ENCODE measurements around the gene PLXNA2. TPM values are rescaled to one million over a fixed set of nuclear protein-coding genes. Genes with fewer than 3 reads are reported as not detected.

The PLXNA2 gene
- total and polyA plus RNA-seq, 2 of the 4 experiments (the other 2 are of a cell fraction) = 0.72 to 1.1 TPM

- CTCF ChIA-PET = interaction anchor here (1.2 kb wide), 1 partner anchor 9 kb away, joined by 4 read pairs; no protein-coding TSS in a partner anchor
- BruUV-seq (replicated peaks) = no TSS peak
Measured at GRCh38 chr1:207990455-207990854, 253.7 kb downstream of the PLXNA2 start.

More at GRCh38 chr1:207990455-207990854, 253.7 kb downstream of the PLXNA2 start:
- H4K5ac ChIP-seq (ENCODE audit: low read depth, low read length) = no peak overlapping the region
- no peak overlapping the region for H2BK120ac ChIP-seq (ENCODE audit: low read depth, low read length)
- in situ Hi-C loops (cut with MboI; ENCODE audit: low sequenced_read_pairs) = no loop called here
- H3K23ac ChIP-seq (ENCODE audit: low read depth, low read length) = no peak overlapping the region
- no peak overlapping the region for H3K4me3 ChIP-seq (ENCODE audit: insufficient read depth, low read depth, low read length)
- no peaks in the 10 kb centered on the region for H3K9me3 ChIP-seq (ENCODE audit: control insufficient read depth, insufficient read depth, low read length)
- intact Hi-C loops (cut with micrococcal nuclease) = no loop called here
- H4K20me1 ChIP-seq (ENCODE audit: insufficient read depth, low read length) = no peaks in the 10 kb centered on the region
- H2AFZ ChIP-seq (replicated peaks; ENCODE audit: low read length, poor library complexity) = no peak overlapping the region
- no peaks in the 10 kb centered on the region for H3K79me1 ChIP-seq (ENCODE audit: low read depth in 1 of 2, low read length in 2 of 2)
- TF ChIP-seq CEBPB (IDR thresholded peaks at IDR 0.05; ENCODE audit: low read depth, low read length) (no peak), MAZ (IDR thresholded peaks at IDR 0.05; ENCODE audit: borderline replicate concordance, low read depth, low read length) (no peak), USF2 (IDR thresholded peaks at IDR 0.05; ENCODE audit: low read depth, low read length) (no peak), SMC3 (IDR thresholded peaks at IDR 0.05; ENCODE audit: low read depth, low read length) (no peak), RCOR1 (IDR thresholded peaks at IDR 0.05; ENCODE audit: insufficient replicate concordance, low read length) (no peak), MXI1 (IDR thresholded peaks at IDR 0.05; ENCODE audit: borderline replicate concordance, low read depth, low read length) (no peak), ELK1 (IDR thresholded peaks at IDR 0.05; ENCODE audit: borderline replicate concordance, low read depth, low read length) (no peak), RFX5 (IDR thresholded peaks at IDR 0.05; ENCODE audit: low read depth, low read length) (no peak), CTCF (conservative IDR thresholded peaks at IDR 0.05; ENCODE audit: low read depth, low read length) (no peak), MAFK (IDR thresholded peaks at IDR 0.05; ENCODE audit: low read depth, low read length) (no peak)
- no peaks in the 10 kb centered on the region for H3K4me1 ChIP-seq (ENCODE audit: control insufficient read depth, insufficient read depth, low read length)
- no peak overlapping the region for H2BK5ac ChIP-seq (ENCODE audit: low read depth, low read length, poor library complexity, severe bottlenecking)
- POLR2A ChIA-PET (ENCODE audit: unreplicated experiment) = no interaction called here
- no peak overlapping the region for H3K4me2 ChIP-seq (ENCODE audit: low read depth, low read length)
- H3K27ac ChIP-seq (ENCODE audit: insufficient read depth, low read length) = no peak overlapping the region
- no peak overlapping the region for H2BK15ac ChIP-seq (ENCODE audit: low read depth, low read length)
- dilution Hi-C loops (cut with HindIII; ENCODE audit: low sequenced_read_pairs, unreplicated experiment) = no loop called here
- H3K4ac ChIP-seq (ENCODE audit: low read depth, low read length) = no peak overlapping the region
- no peaks in the 10 kb centered on the region for H3K9me1 ChIP-seq (ENCODE audit: insufficient read depth, low read length)
- H3K36me3 ChIP-seq (ENCODE audit: control insufficient read depth, insufficient read depth, low read length) = no peaks in the 10 kb centered on the region
- H3K18ac ChIP-seq (ENCODE audit: low read depth, low read length) = no peak overlapping the region
- H2AK5ac ChIP-seq (ENCODE audit: low read depth, low read length) = no peak overlapping the region
- no peak for ATAC-seq (ENCODE audit: low read depth)
- no peak overlapping the region for H4K8ac ChIP-seq (ENCODE audit: low read depth in 2 of 2, low read length in 2 of 2)
- no peak for DNase-seq
- H3K56ac ChIP-seq (ENCODE audit: extremely low read depth, insufficient read depth, low read length) = no peak overlapping the region
- peaks cover 8% of the 10 kb centered on the region for H3K27me3 ChIP-seq (ENCODE audit: control insufficient read depth, insufficient read depth, low read length)
- H3K9ac ChIP-seq (ENCODE audit: low read depth, low read length) = no peak overlapping the region
- 79% methylated on average over 3 of the region's 5 CpGs; no CpG with 5 or more reads in 1 of the 2 experiments for WGBS, 2 experiments (ENCODE audit: extremely low coverage in 2 of 2, insufficient read length in 1 of 2)
- H3K14ac ChIP-seq (replicated peaks; ENCODE audit: low read depth, low read length) = no peak overlapping the region
- H2BK20ac ChIP-seq (ENCODE audit: low read depth, low read length) = no peak overlapping the region
- H4K91ac ChIP-seq (ENCODE audit: insufficient read depth, low read depth, low read length) = no peak overlapping the region
- peak overlapping the region; percentile 24 for H2AK9ac ChIP-seq (replicated peaks; ENCODE audit: low read depth, low read length, poor library complexity)
